ENCODE measurements around the gene AK9.
A peak's percentile ranks its signal among the peaks of the same experiment; 100 is the strongest.
"Not testable (repeated sequence)": the region's sequence is repeated elsewhere in the genome, so short reads cannot be mapped to it uniquely, and the experiment has no call there.

The AK9 gene

DNA sequence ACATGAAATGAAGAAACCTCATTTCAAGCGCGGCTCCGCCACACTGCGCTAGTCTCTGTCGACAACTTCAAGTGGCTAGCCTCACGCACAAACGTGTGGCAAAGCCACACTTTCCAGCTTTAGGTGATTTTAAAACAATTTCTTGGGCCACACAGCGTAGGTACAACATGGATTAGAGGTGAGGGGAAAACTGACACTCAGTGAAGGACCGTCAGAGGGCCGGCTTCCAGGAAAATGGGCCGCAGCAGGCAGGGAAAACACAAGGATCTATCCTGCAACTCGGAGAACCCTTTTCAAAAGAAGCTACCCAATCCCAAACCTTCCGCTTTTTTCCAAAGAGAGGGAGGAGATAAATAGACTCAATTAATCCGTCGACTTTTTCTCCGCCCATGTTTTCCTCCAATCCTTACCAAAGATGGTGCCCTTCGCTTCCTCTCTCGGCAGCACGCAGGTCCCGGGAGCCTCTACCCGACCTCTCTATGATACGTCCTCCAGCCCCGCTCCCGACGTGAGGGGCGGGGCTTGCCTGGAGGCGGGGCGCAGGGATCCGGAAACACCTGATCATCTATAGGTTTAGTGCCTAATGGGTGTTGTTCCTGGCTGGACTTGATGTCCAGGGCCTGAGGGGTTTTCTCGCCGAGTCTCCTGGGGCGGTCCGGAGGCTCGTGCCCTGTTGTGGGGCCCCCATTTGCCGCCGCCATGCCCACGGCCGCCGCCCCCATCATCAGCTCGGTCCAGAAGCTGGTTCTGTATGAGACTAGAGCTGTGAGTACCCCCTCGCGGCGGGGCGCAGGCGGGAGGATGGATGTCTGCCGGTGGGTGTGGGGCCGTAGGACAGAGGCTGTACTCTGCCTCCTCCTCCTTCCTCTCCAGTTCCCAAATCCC, at the start of gene AK9, which contains the start of gene FIG4:
Gene AK9, minus strand, starts transcription at position 466 of the 885 bp plus-strand sequence. CDS start 15,457 bp downstream, outside the sequence.
Gene FIG4, plus strand, starts transcription at position 560 of the 885 bp plus-strand sequence. Its CDS starts 140 bp downstream, at position 700.
- DNase-seq (ENCODE audit: low read depth), result peak; percentile 77

DNA sequence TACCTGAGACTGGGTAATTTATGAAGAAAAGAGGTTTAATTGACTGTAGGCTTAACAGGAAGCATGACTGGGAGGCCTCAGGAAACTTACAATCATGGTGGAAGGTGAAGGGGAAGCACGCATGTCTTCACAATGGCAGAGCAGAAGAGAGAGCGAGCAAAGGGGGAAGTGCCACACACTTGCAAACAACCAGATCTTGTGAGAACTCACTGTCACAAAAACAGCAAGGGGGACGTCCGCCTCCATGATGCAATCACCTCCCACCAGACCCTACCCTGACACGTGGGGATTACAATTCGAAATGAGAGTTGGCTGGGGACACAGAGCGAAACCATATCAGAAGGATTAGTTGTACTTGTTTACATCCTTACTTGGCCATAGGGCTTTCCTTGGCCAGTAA, 49.8 kb upstream of the AK9 start:
- no peak for DNase-seq (ENCODE audit: low read depth)

DNA sequence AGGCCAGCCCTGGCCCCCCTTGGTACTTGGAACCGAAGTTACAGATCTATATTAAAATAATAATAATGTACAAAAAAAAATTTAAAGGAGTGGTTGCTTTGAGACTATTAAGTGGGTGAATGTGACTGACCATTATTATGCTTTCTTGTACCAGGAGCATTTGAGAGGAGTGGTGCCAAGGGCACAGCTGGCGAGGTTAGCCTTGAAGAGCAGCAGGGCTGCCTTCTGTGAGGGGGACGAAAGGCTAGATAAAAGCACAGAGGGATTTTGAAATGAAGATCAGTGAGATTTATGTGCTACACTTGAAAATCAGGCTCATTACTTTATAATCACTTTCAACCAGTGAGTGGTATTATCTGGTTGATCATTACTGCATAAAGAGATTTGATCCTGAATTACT, 48.7 kb upstream of the AK9 start:
- DNase-seq (ENCODE audit: low read depth), result no peak

DNA sequence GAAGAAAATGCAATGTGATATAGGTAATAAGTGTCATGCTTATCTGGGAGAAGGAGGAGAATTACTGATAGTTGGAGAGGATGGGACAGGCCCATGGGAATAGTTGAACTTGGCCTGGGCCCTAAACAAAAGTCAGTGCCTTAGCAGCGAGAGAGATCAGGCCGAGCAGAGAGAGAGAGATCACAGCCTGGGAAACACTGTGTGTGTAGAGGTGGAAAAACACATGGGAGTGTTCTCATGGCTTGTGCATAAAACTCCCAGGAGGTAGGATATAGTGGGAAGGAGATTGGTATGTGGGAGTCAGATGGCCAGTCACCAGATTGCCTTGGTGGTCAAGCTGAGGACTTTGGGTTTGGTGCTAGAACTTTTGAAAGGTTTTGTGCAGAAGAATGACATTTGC, 47.7 kb upstream of the AK9 start:
- no peak for DNase-seq (ENCODE audit: low read depth)

DNA sequence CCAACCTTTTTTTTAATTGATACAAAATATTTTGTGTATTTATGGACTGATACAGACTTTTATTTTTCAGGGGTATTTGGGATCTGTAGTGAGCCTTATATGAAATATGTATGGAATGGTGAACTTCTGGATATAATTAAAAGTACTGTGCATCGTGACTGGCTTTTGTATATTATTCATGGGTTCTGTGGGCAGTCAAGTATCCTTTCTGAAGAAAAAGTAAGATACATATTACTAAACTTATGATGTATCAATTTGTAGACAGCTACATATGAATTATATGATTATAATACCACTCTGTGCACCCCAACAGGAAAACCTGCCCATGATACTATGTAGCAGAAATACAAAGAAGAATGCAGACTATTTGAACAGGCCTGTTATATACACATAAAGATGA, 47.3 kb upstream of the AK9 start:
- no peak for DNase-seq (ENCODE audit: low read depth)

DNA sequence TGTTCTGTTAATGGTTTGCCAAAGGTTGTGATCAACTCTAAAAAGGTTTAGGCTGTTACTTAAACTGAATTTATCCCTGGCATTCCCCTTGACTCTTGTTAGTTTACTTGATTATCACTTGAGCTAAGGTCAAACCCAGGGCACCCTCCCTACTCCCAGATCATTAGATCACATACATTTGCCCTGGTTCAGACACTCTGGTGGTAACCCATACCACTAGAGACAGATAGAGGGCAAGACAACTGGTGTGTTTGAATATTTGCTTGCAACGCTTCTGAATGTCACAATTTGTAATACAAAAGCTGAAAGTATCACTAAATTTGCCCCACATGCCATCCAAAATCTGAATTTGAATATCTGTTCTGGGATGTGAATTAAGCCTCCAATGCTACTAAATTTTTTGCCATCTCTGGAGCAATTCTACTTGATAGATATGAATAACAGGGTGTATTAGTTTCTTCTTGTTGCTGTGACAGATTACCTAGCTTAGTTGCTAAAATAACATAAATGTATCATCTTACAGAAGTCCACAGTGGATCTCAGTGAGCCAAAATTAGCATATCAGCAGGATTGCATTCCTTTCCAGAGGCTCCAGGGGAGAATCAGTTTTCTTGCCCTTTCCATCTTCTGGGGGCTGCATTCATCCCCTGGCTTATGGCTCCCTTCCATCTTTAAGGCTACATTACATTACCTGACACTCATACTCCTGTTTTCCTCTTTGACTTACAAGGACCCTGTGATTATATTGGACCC, 45.4 kb upstream of the AK9 start:
- no peak for DNase-seq (ENCODE audit: low read depth)

DNA sequence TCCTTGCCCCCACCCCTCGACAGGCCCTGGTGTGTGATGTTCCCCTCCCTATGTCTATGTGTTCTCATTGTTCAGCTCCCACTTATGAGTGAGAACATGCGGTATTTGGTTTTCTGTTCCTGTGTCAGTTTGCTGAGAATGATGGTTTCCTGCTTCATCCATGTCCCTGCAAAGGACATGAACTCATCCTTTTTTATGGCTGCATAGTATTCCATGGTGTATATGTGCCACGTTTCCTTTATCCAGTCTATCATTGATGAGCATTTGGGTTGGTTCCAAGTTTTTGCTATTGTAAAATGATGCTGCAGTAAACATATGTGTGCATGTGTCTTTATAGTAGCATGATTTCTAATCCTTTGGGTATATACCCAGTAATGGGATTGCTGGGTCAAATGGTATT, 34.2 kb upstream of the AK9 start:
- DNase-seq (ENCODE audit: low read depth), result not testable (repeated sequence)

DNA sequence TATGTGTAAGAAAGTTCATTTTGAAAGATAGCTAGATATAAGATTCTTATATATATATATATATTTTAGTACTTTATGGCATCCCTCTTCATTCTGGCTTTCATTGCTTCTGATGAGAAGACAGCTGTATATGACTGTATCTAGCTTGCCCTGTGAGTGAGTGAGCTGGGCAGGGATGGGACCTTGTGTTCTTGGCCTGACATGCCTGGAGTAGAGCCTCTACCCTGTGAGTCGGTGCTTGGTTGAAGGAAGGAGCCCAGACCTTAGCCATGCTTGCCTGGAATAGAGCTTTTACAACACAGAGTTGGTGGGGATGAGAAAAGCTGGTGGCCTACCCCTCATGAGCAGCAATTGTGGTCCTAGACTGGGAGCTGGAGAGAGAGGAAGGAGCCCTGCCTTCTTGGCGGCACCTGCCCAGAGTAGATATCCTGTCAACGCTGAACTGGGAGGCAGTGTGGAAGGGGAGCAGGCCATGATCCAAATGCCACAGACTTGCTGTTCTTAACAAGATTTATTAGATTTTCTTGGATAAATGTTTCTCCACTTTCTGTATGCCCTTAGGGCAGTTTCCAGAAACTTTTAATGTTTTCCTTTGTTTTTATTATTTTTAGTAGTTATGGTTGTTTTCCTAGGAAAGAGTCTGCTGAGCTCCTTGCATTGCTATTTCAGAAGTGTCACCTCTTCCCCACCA, 31.7 kb upstream of the AK9 start:
- DNase-seq (ENCODE audit: low read depth), result no peak

DNA sequence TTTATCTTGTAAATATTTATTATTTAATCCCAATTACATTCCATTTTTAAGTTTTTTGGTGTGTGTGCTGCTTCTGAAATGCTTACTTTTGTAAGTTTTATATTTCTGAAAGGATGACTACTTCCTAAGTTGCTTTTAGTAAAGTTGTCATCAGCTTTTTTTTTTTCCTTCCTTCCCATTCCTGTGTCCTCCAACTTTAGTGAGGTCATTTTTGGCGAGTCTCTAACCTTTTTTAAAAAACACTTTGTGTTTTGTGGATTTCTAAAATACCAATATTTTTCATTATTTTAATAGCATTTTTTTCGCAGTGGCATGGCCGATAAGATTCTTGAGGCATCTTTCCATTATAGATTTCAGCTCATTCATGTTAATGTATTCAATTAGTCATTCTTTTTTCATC, 31.0 kb upstream of the AK9 start:
- DNase-seq (ENCODE audit: low read depth), result no peak

DNA sequence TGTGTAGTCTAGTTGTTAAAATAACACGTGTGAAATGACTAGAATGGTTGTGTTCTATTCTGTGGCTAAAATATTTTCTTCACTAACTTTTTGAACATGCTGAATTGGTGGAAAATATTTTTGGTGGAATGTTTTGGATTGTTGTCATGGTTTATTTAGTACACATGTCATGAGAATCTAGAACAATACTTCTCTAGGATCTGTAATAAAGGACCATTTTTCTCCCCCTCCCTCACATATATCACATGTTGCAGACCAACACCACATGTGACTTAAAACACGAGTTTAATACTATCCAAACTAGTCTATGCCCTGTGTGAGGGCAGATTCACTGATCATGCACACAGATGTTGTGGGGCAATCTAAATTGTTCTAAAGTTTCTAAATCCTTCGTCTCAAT, 29.3 kb upstream of the AK9 start:
- no peak for DNase-seq (ENCODE audit: low read depth)

DNA sequence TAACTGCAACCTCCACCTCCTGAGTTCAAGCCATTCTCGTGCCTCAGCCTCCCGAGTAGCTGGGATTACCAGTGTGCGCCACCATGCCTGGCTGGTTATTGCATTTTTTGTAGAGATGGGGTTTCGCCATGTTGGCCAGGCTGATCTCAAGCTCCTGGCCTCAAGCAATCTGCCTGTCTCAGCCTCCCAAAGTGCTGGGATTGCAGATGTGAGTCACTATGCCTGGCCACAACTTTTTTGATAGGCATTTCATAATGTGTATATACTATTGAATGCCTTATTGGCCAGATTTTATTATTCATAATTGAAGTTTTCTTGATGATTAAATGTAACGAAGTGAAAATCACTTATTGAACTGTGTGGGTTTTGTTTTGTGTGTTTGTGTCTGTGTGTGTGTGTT, 28.0 kb upstream of the AK9 start:
- no peak for DNase-seq (ENCODE audit: low read depth)

DNA sequence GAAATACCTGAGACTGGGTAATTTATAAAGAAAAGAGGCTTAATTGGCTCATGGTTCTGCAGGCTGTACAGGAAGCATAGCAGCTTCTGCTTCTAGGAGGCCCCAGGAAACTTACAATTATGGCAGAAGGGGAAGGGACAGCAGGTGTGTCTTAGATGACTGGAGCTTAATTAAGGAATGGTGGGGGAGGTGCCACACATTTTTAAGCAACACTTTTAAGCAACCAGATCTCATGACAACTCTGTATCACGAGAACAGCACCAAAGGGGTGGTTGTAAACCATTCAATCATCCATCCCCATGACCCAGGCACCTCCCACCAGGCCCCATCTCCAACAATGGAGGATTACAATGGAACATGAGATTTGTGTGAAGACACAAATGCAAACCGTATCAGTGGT, 27.0 kb upstream of the AK9 start:
- DNase-seq (ENCODE audit: low read depth), result no peak

DNA sequence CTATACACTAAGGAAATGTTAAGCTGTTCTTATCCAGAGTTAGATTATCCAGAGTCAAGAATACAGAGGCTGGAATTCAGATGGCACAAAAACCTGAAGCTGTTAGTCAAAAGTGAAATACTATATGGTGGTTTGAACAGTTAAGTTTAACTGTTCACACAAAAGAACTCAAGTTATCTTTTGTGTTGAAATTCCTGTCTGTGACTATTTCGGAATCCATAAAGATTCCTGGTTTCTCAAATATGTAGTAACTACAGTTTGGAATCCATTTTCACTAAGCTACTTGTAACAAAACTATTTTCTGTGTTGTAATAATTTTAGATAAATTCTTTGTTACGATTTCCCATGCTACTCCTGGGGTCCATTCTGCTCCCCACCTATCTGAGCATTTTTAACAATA, 24.6 kb upstream of the AK9 start:
- DNase-seq (ENCODE audit: low read depth), result no peak

DNA sequence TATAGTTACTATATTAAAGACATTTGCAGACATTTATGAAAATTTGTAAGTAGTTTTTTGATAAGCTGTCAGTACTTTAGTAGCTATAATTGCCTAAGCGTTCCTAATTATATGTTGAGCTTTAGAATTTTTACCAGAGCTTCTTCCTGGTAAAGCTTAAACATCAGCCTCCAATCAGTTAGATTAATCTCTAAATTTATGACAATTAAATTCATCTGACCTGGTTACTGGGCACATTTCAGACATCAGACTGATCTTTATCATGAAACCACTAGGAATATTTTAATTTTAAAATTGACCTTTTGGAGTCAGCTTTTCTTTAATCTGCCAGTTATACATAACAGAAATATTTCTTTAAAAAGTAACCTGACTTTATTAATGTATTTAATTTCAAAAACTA, 23.6 kb upstream of the AK9 start:
- no peak for DNase-seq (ENCODE audit: low read depth)

DNA sequence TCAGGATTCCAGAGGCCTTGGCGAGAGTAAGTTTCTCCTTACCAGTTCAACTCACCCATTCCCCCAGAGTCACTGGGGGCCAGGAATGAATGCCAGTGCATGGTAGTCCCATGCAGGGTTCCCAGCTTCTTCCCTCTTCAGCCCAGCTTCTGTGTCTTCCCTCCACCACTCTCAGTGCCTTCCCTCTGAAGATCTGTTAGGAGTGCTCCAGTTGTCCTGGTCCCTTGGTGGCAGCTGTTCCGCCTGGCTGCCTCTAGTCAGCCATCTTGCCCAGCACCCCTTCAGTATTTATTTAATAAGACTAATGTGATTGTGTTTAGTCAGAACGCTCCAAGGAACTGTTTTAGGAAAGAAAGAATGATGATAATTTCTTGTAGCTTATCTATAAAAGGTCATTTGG, 23.2 kb upstream of the AK9 start:
- DNase-seq (ENCODE audit: low read depth), result no peak

DNA sequence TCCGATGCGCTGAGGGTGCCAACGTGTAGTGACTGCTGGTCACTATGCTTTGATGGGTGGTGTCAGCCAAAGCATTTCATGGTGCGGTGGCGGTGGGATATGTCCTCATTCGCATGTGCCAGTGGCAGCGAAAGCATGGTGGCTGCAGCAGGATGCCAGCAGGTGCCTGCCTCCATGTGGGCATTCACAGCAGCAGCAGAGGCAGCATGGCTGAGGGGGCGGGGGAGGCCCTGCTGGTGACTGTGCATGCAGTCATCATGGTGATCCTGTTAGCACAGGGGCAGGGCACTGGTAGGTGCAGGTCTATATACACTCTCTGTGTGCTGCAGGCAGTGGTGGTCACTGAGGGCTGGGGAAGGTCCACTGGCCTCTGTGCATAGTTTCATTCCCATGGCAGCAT, 22.1 kb upstream of the AK9 start:
- no peak for DNase-seq (ENCODE audit: low read depth)

DNA sequence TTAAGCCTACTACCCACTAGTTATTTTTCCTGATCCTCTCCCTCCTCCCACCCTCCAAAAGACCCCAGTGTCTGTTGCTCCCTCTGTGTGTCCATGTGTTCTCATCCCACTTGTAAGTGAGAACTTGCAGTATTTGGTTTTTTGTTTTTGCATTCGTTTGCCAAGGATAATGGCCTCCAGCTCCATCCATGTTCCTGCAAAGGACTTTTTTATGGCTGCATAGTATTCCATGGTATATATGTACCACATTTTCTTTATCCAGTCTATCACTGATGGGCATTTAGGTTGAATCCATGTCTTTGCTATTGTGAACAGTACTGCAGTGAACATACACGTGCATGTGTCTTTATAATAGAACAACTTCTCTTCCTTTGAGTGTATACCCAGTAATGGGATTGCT, 17.1 kb upstream of the AK9 start:
- not testable (repeated sequence) for DNase-seq (ENCODE audit: low read depth)

DNA sequence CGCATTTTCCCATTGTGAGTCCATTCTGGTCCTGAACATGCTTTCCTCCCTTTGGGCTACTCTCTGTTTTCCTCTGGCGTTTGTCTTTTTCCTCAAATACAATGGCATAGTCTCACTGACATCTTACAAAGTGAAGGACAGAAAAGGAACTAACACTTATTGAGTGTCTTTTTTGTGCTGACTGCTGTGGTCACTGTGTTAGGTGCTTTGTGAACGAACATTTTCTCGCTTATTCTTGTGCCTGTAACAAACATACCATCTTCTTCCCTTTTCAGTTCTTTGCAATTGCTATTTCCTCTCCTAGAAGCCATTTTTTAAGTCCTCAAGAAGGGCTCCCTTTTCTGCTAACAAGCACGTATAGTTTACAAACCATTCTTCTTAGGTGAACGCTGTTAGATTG, 15.5 kb upstream of the AK9 start:
- no peak for DNase-seq (ENCODE audit: low read depth)

DNA sequence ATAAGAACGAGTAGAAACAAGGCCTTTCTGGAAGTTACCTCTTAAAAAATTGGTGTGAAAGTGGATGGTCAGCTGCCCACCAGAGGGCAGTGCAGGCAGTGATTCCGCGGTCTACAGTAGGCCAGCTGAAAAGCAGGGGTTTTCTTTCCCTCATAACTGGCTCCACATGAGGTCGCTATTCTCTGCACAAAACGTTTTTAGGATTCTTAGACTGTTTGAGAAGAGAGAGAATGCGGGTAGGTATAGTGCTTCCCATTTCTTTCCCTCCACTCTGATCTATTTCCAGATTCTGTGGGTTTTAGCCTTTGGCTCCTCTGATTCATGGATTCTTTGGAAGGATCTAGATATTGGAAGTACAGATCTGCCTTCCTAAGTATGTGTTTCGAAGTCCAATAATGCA, 14.3 kb upstream of the AK9 start:
- peak; percentile 70 for DNase-seq (ENCODE audit: low read depth)

DNA sequence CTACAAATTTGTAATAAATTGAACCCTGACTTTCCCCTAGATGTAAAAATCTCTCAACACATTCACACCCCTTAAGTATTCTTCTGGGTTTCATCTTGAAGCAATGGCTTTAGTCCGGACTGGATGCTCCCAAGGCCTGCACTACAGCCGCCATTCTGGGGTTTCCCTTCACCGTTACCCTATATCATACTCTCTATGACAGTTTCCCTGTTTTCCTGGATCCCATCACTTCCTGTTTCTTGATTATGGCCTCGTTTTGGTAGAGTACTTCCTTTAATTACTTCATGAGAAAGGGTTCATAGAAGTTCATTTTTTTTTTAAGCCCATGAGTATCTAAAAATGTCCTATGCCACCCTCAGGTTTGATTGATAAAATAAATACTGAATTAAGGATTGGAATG, 11.8 kb upstream of the AK9 start:
- DNase-seq (ENCODE audit: low read depth), result no peak

DNA sequence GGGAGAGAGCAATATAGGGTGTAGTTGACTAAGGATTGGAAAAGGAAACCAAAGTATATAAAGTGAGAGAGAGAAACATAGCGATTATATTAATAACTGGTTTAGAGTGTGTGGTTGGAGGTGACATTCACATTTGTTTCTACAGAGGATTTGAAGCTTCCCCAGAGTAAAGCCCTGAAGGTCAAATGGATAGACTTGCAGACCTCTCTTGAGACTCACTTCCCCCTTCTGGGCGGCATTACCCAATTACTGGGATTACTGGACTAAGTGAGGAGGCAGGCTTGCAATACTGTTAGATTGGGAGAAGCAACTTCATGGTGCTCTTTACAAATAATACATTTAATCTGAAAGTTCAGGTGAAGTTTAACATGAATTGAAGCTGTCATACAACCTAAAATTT, 10.8 kb upstream of the AK9 start:
- DNase-seq (ENCODE audit: low read depth), result no peak

DNA sequence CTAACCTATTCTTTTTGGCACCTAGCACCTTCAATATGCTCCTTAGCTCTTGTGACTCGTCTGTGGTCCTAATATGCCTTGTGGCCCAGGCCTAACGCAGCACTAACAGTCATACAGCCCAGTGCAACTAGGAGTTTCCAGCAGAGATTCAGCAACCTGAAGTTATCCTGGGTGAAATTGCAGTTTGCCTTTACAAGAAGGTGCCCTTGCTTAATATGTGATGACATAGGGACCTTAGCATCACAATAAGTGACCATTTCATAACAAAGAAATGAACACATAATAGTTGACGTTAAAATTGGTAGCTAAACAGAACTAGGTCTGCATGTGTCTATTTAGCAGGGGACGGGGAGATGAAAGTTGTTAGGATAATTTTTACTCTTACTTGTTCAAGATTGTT, 10.2 kb upstream of the AK9 start:
- no peak for DNase-seq (ENCODE audit: low read depth)

DNA sequence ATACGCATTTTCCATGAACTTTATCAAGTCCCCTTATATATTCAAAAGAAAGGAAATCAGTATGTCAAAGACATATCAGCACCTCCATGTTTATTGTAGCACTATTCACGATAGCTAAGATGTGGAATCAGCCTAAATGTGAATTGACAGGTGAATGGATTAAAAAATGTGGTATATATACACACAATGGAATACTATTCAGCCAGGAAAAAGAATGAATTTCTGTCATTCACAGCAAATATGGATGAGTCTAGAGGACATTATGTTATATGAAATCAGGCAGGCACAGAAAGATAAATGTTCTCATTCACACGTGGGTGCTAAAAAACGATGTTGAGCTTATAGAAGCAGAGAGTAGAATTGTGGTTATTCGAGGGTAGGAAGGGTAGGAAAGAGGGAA, 5.4 kb upstream of the AK9 start:
- DNase-seq (ENCODE audit: low read depth), result no peak

Measured in GM04504 (cell line).